K562 (cell line): Measurements from ENCODE around the gene STOX1. TPM values are rescaled to one million over a fixed set of nuclear protein-coding genes. Genes with fewer than 3 reads are reported as not detected.

ENCODE experiments used
- ATAC-seq: fragments of 200-7000 bp; cut with Tn5 transposase; 3 replicates; pipeline ENCODE4 v1.9.1; 2020; ENCODE audit warnings: moderate library complexity
- BruUV-seq: library from RNA; stranded (reverse); fragments of 400-500 nt; replicated peaks from 2 replicates; lab custom pipeline; 2021; lab: Mats Ljungman, UMichigan
- CTCF ChIA-PET: fragments of 300-600 bp; formaldehyde crosslinking; extraction: SDS; loops from one replicate; lab custom pipeline; 2021; ENCODE audit warnings: low intra/inter-chr PET ratio; lab: Yijun Ruan, JAX
- POLR2A ChIA-PET: fragments of 300-600, 350-650 bp; sonication (Branson Sonifier 250); formaldehyde crosslinking; extraction: SDS; loops from one replicate; lab custom pipeline; 2021; ENCODE audit warnings: antibody characterized with exemption, inconsistent platforms; lab: Yijun Ruan, JAX
- DNase-seq, 4 experiments: peaks; one replicate each; pipeline versions ENCODE4 v3.0.0 to v3.0.0-alpha.2; 2011 to 2018; ENCODE audit warnings: low spot score in 3 of 4, mixed read lengths in 3 of 4; ENCODE audit errors: extremely low read depth in 1 of 4
- FAIRE-seq: peaks from 2 replicates; lab custom pipeline; 2011; peaks lifted over from hg19 to GRCh38; lab: Jason Lieb, UNC
- H2AFZ ChIP-seq: 2 replicates; pipeline ENCODE4 v1.6.0; 2011; ENCODE audit warnings: low read depth, low read length, control low read depth, inconsistent platforms
- H3K27ac ChIP-seq: fragments of 200-600 bp; 3 replicates; pipeline ENCODE4 v1.8.0; 2011; ENCODE audit warnings: low read depth, mild to moderate bottlenecking, control low read depth, inconsistent platforms, low read length, moderate library complexity, mixed read lengths; ENCODE audit errors: extremely low read depth
- H3K27me3 ChIP-seq, 2 experiments: fragments of 300-600 bp in 1 of 2; 2 replicates in 1 of 2; 3 replicates in 1 of 2; pipeline versions ENCODE4 v1.6.0 to v1.8.0; 2011; ENCODE audit warnings: inconsistent platforms in 2 of 2, low read length in 2 of 2, mild to moderate bottlenecking in 1 of 2, mixed read lengths in 1 of 2, moderate library complexity in 1 of 2; ENCODE audit not compliant: control insufficient read depth in 2 of 2, insufficient read depth in 2 of 2
- H3K36me3 ChIP-seq: fragments of 300-600 bp; 3 replicates; pipeline ENCODE4 v1.8.0; 2011; ENCODE audit warnings: mild to moderate bottlenecking, low read length, inconsistent platforms; ENCODE audit not compliant: control insufficient read depth, insufficient read depth
- H3K4me1 ChIP-seq, 2 experiments: fragments of 200-600 bp in 1 of 2; replicated peaks in 1 of 2; 2 replicates in 1 of 2; 3 replicates in 1 of 2; pipeline versions ENCODE4 v1.5.1 to v1.8.0; 2011; ENCODE audit warnings: inconsistent platforms in 2 of 2, low read length in 2 of 2, mild to moderate bottlenecking in 1 of 2, mixed read lengths in 1 of 2, moderate library complexity in 1 of 2; ENCODE audit not compliant: control insufficient read depth in 2 of 2, insufficient read depth in 2 of 2
- H3K4me2 ChIP-seq: 2 replicates; pipeline ENCODE4 v1.6.1; 2011; ENCODE audit warnings: low read length, control low read depth, inconsistent platforms, mixed read lengths; ENCODE audit not compliant: insufficient read depth
- H3K4me3 ChIP-seq: fragments of 200-600 bp; sonication (generic), shearing (Covaris generic); 2 replicates; pipeline ENCODE4 v1.5.1; 2016; ENCODE audit warnings: control low read depth, inconsistent platforms
- H3K79me2 ChIP-seq: fragments of 200-600 bp; 3 replicates; pipeline ENCODE4 v1.8.0; 2011; ENCODE audit warnings: low read length, inconsistent platforms; ENCODE audit not compliant: control insufficient read depth, insufficient read depth
- H3K9ac ChIP-seq, 2 experiments: 2 replicates each; pipeline versions ENCODE4 v1.6.0 to v1.6.1; 2011; ENCODE audit warnings: low read depth in 2 of 2, low read length in 2 of 2, control low read depth in 1 of 2, inconsistent platforms in 1 of 2, mild to moderate bottlenecking in 1 of 2, mixed read lengths in 1 of 2; ENCODE audit not compliant: insufficient read depth in 1 of 2
- H3K9me1 ChIP-seq: one replicate; pipeline ENCODE4 v1.6.0; 2011; ENCODE audit warnings: inconsistent platforms, mild to moderate bottlenecking, low read length, moderate library complexity; ENCODE audit not compliant: control insufficient read depth, insufficient read depth
- H3K9me3 ChIP-seq: replicated peaks from 2 replicates; pipeline ENCODE4 v1.5.1; 2011; ENCODE audit warnings: low read depth, low read length, inconsistent platforms; ENCODE audit not compliant: control insufficient read depth, insufficient read depth
- H4K20me1 ChIP-seq: replicated peaks from 2 replicates; pipeline ENCODE4 v1.6.1; 2011; ENCODE audit warnings: low read length, inconsistent platforms, mixed read lengths; ENCODE audit not compliant: control insufficient read depth, insufficient read depth
- ARID1B ChIP-seq: fragments of 450-650 bp; IDR thresholded peaks from 2 replicates; pipeline ENCODE4 v1.6.1; 2016; ENCODE audit warnings: antibody characterized with exemption, mild to moderate bottlenecking, inconsistent platforms
- C11orf30 ChIP-seq: fragments of 450-650 bp; IDR thresholded peaks from 2 replicates; pipeline ENCODE4 v1.6.1; 2016; ENCODE audit warnings: low read depth, mild to moderate bottlenecking
- CEBPB ChIP-seq: fragments of 450-650 bp; IDR thresholded peaks from 2 replicates; pipeline ENCODE4 v1.6.1; 2016; ENCODE audit warnings: missing genetic modification characterization, missing compliant biosample characterization
- NR1H2 ChIP-seq: sonication (generic); formaldehyde crosslinking; IDR thresholded peaks from 2 replicates; pipeline ENCODE4 v1.4.0; 2020; ENCODE audit warnings: mild to moderate bottlenecking, missing genetic modification reagents
- PPARD ChIP-seq: fragments of 250-450 bp; sonication (Bioruptor Pico); IDR thresholded peaks from 2 replicates; pipeline ENCODE4 v1.8.0; 2022; ENCODE audit warnings: inconsistent platforms, mild to moderate bottlenecking, moderate library complexity
- RAD21 ChIP-seq, 2 experiments: fragments of 250-450 bp in 1 of 2; fragments of 450-650 bp in 1 of 2; sonication (Bioruptor Pico) in 1 of 2; formaldehyde crosslinking in 1 of 2; IDR thresholded peaks in 1 of 2; conservative IDR thresholded peaks in 1 of 2; 2 replicates each; pipeline versions ENCODE4 v1.4.0 to v1.8.0; 2020 to 2022; ENCODE audit warnings: mild to moderate bottlenecking in 2 of 2, moderate library complexity in 1 of 2
- TCFL5 ChIP-seq: fragments of 250-450 bp; sonication (Bioruptor Pico); conservative IDR thresholded peaks from 2 replicates; pipeline ENCODE4 v1.6.1; 2021; ENCODE audit warnings: mild to moderate bottlenecking, moderate library complexity, matching md5 sums
- TRIM28 ChIP-seq: fragments of 450-650 bp; IDR thresholded peaks from 2 replicates; pipeline ENCODE4 v1.6.1; 2017
- XRCC5 ChIP-seq: fragments of 200-400 bp; formaldehyde crosslinking; IDR thresholded peaks from 2 replicates; pipeline ENCODE4 v1.6.1; 2017; ENCODE audit warnings: low read depth, mild to moderate bottlenecking, low read length
- ZNF316 ChIP-seq: fragments of 450-650 bp; IDR thresholded peaks from 2 replicates; pipeline ENCODE4 v1.6.1; 2016
- ZNF384 ChIP-seq: IDR thresholded peaks from 2 replicates; pipeline ENCODE4 v1.6.1; 2012; ENCODE audit warnings: low read depth, low read length, improper control_type of control experiment
- WGBS: fragments of 100-300 bp; shearing (Covaris generic); methylation state at CpG from one replicate; pipeline ENCODE4 v1.1.6; 2016; ENCODE audit warnings: low coverage, mixed read lengths; ENCODE audit not compliant: insufficient coverage; ENCODE audit errors: missing lambda C conversion rate; 5-methylcytosine and 5-hydroxymethylcytosine counted together
- in situ Hi-C: fragments of 300-500 bp; cut with MboI; formaldehyde crosslinking; loops from 4 replicates; pipeline ENCODE4 v1.15.0; 2018; ENCODE audit warnings: inconsistent platforms, mixed read lengths
- intact Hi-C: fragments of 100-400 bp; cut with micrococcal nuclease; formaldehyde crosslinking; loops from 2 replicates; pipeline ENCODE4 v1.14.2; 2022
- polyA plus RNA-seq, 8 experiments: library from polyadenylated mRNA; depleted of rRNA in 4 of 8; stranded (reverse) in 5 of 8; unstranded in 3 of 8; fragments of >200 nt; fragmentation: Nextera tagmentation in 2 of 8; fragmentation: Illumina TruSeq in 1 of 8; extraction: Ambion mirVana in 2 of 8; extraction: Trizol in 1 of 8; gene quantifications; 2 replicates each; pipeline versions ENCODE4 v1.2.1 to v1.2.3, GENCODE V29; 2011 to 2014; ENCODE audit warnings: inconsistent platforms in 1 of 8, missing spikeins in 1 of 8
- total RNA-seq, 7 experiments: library from RNA; depleted of rRNA in 6 of 7; stranded (reverse); fragments of >200 nt in 6 of 7; fragmentation: Illumina TruSeq in 2 of 7; extraction: Trizol in 2 of 7; gene quantifications; 2 replicates each; pipeline versions ENCODE4 v1.2.1 to v1.2.3, GENCODE V29; 2011 to 2021; ENCODE audit warnings: low replicate concordance in 1 of 7
- TF ChIP-seq, protein P1 (sequence below), 3 experiments: IDR thresholded peaks in 2 of 3; conservative IDR thresholded peaks in 1 of 3; 2 replicates each; pipeline ENCODE4 v1.5.1; 2011 to 2012; ENCODE audit warnings: low read length in 3 of 3, mild to moderate bottlenecking in 3 of 3, control low read depth in 2 of 3, improper control_type of control experiment in 1 of 3, inconsistent platforms in 1 of 3, low read depth in 1 of 3, mixed read lengths in 1 of 3, moderate library complexity in 1 of 3; ENCODE audit not compliant: insufficient read depth in 2 of 3
- TF ChIP-seq, protein P2 (sequence below), 2 experiments: fragments of 450-650 bp; formaldehyde crosslinking in 1 of 2; IDR thresholded peaks; 2 replicates each; pipeline versions ENCODE4 v1.4.0 to v1.6.1; 2014 to 2020; ENCODE audit warnings: mild to moderate bottlenecking in 2 of 2, borderline replicate concordance in 1 of 2, low read depth in 1 of 2

The STOX1 gene
- total and polyA plus RNA-seq, 9 of the 15 experiments (the other 6 are each of a cell fraction or from before 2014, with no cell fraction given), result 0.09 to 0.87 (median 0.29) TPM

DNA sequence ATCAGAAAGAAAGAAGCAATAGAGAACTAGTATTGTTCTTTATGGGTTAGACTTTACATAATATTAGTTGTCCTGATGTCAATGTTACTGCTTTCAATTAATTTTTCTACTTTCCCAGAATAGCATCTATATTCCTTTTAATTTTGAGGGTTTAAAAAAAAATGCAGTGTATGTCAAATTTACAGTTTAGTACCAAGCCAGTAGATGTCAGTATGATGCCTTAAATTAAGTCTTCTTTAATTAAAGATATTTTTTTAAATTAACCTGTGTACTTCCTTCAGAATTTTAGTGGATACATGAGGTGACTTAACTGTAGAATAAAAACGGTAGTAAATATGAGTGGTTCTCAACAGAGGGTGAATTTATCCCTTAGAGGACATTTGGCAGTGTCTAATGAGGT, 35.2 kb upstream of the STOX1 start:
- intact Hi-C loops, result loop anchor here (2.0 kb wide), 1 partner anchor 105 kb away; no protein-coding TSS in a partner anchor
- Histone ChIP-seq H3K36me3 (peaks cover 80% of the 10 kb centered on the region), H3K9me1 (no peaks in the 10 kb centered on the region), H3K9ac (no peak overlapping the region), H3K27ac (no peak overlapping the region), H3K27me3 (no peaks in the 10 kb centered on the region), H3K4me3 (no peak overlapping the region), H3K4me1 (no peaks in the 10 kb centered on the region), H4K20me1 (no peaks in the 10 kb centered on the region), H3K4me2 (no peak overlapping the region), H3K9me3 (no peaks in the 10 kb centered on the region), H3K79me2 (no peaks in the 10 kb centered on the region), H2AFZ (no peak overlapping the region)
- ATAC-seq (no peak), FAIRE-seq (no peak), DNase-seq (no peak)
- TF ChIP-seq, protein P1, sequence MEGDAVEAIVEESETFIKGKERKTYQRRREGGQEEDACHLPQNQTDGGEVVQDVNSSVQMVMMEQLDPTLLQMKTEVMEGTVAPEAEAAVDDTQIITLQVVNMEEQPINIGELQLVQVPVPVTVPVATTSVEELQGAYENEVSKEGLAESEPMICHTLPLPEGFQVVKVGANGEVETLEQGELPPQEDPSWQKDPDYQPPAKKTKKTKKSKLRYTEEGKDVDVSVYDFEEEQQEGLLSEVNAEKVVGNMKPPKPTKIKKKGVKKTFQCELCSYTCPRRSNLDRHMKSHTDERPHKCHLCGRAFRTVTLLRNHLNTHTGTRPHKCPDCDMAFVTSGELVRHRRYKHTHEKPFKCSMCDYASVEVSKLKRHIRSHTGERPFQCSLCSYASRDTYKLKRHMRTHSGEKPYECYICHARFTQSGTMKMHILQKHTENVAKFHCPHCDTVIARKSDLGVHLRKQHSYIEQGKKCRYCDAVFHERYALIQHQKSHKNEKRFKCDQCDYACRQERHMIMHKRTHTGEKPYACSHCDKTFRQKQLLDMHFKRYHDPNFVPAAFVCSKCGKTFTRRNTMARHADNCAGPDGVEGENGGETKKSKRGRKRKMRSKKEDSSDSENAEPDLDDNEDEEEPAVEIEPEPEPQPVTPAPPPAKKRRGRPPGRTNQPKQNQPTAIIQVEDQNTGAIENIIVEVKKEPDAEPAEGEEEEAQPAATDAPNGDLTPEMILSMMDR (IDR thresholded peaks at IDR 0.05 in 2 of 3, conservative IDR thresholded peaks at IDR 0.05 in 1 of 3; ENCODE audit: insufficient read depth in 2 of 3, low read depth in 1 of 3, low read length in 3 of 3), result peak in 2 of 3 experiments; percentile 12 to 51; a peak in 3 of 6 replicates
- peak; percentile 48; the same call in 1 of the 2 replicates for TF ChIP-seq ZNF384
- peak; percentile 35; the same call in 1 of the 2 replicates for TF ChIP-seq C11orf30
- TF ChIP-seq, protein P2, sequence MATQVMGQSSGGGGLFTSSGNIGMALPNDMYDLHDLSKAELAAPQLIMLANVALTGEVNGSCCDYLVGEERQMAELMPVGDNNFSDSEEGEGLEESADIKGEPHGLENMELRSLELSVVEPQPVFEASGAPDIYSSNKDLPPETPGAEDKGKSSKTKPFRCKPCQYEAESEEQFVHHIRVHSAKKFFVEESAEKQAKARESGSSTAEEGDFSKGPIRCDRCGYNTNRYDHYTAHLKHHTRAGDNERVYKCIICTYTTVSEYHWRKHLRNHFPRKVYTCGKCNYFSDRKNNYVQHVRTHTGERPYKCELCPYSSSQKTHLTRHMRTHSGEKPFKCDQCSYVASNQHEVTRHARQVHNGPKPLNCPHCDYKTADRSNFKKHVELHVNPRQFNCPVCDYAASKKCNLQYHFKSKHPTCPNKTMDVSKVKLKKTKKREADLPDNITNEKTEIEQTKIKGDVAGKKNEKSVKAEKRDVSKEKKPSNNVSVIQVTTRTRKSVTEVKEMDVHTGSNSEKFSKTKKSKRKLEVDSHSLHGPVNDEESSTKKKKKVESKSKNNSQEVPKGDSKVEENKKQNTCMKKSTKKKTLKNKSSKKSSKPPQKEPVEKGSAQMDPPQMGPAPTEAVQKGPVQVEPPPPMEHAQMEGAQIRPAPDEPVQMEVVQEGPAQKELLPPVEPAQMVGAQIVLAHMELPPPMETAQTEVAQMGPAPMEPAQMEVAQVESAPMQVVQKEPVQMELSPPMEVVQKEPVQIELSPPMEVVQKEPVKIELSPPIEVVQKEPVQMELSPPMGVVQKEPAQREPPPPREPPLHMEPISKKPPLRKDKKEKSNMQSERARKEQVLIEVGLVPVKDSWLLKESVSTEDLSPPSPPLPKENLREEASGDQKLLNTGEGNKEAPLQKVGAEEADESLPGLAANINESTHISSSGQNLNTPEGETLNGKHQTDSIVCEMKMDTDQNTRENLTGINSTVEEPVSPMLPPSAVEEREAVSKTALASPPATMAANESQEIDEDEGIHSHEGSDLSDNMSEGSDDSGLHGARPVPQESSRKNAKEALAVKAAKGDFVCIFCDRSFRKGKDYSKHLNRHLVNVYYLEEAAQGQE (IDR thresholded peaks at IDR 0.05; ENCODE audit: borderline replicate concordance), result peak; percentile 29; the same call in 1 of the 2 replicates
- TF ChIP-seq, protein P2 (CRISPR knock-in tag; IDR thresholded peaks at IDR 0.05; ENCODE audit: low read depth), result no peak
- no peak for TF ChIP-seq TCFL5 (CRISPR knock-in tag)
- TF ChIP-seq XRCC5, result no peak
- TF ChIP-seq PPARD, result no peak
- TF ChIP-seq NR1H2 (CRISPR knock-in tag), result no peak
- peak; percentile 60 for TF ChIP-seq ZNF316
- TF ChIP-seq TRIM28, result no peak
- no peak for TF ChIP-seq CEBPB
- TF ChIP-seq ARID1B, result no peak
- peak; percentile 35 to 53; a peak in 3 of 4 replicates for TF ChIP-seq RAD21 (CRISPR knock-in tag; conservative IDR thresholded peaks at IDR 0.05 in 1 of 2, IDR thresholded peaks at IDR 0.05 in 1 of 2)
- ChIA-PET POLR2A (no interaction called here), CTCF (interaction anchor here (0.7 to 3.2 kb wide), 5 partner anchors 35 to 621 kb away, joined by 3 to 39 read pairs (median 4); no protein-coding TSS in a partner anchor)
- no TSS peak for BruUV-seq
- WGBS, result 61% methylated on average over 1 of the region's 1 CpG
- in situ Hi-C loops, result loop anchor here (10.0 kb wide), 1 partner anchor 1963 kb away; no protein-coding TSS in a partner anchor
